Mesodermal cell (in vitro differentiated cells): ENCODE data around the gene CFAP251.
"Not testable (repeated sequence)": the region's sequence is repeated elsewhere in the genome, so short reads cannot be mapped to it uniquely, and the experiment has no call there.

Source experiments
- H3K27ac ChIP-seq: 2 replicates; pipeline ENCODE4 v1.7.0; 2013; ENCODE audit warnings: mild to moderate bottlenecking, low read depth, low read length, moderate library complexity; ENCODE audit not compliant: severe bottlenecking
- H3K36me3 ChIP-seq: 2 replicates; pipeline ENCODE4 v1.7.1; 2013; ENCODE audit warnings: mild to moderate bottlenecking, low read length, moderate library complexity; ENCODE audit not compliant: control insufficient read depth, insufficient read depth
- H3K4me1 ChIP-seq: one replicate; pipeline ENCODE4 v1.7.1; 2013; ENCODE audit warnings: mild to moderate bottlenecking, low read length; ENCODE audit not compliant: insufficient read depth, control insufficient read depth, poor library complexity, severe bottlenecking
- H3K4me3 ChIP-seq: 2 replicates; pipeline ENCODE4 v1.7.0; 2013; ENCODE audit warnings: low read length, control low read depth, mild to moderate bottlenecking; ENCODE audit not compliant: insufficient read depth, poor library complexity, severe bottlenecking; ENCODE audit errors: extremely low read depth
- H3K9me3 ChIP-seq: 2 replicates; pipeline ENCODE4 v1.7.1; 2013; ENCODE audit warnings: mild to moderate bottlenecking, low read length, moderate library complexity; ENCODE audit not compliant: control insufficient read depth
- WGBS, 2 experiments: methylation state at CpG; one replicate each; pipeline ENCODE4 v1.1.5; 2013; ENCODE audit warnings: missing lambda C conversion rate in 2 of 2; ENCODE audit not compliant: insufficient coverage in 2 of 2; 5-methylcytosine and 5-hydroxymethylcytosine counted together

The CFAP251 gene

DNA sequence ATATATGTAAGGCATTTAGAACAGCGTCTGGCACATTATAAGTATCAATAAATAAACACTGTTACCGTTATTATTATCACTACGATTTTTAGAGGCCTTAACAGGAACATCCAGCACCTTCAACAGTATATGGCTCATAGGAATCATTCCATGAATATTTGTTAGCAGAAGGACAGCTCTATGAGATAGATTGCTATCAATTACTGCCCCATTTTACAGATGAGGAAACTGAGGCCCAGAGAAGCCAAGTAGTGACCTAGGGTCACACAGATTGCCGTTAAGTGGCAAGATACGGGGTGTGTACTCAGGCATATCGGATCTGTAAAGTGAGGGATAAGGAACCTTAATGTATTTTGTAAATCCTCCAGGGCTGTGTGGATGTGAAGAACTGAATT is 30.3 kb upstream of the CFAP251 start:
- Histone ChIP-seq H3K4me1 (peaks cover 4% of the 10 kb centered on the region), H3K27ac (no peak overlapping the region), H3K36me3 (peaks cover 8% of the 10 kb centered on the region), H3K4me3 (peak overlapping the region; percentile 78), H3K9me3 (no peaks in the 10 kb centered on the region)
- 66 to 68% methylated on average over 3 of the region's 6 CpGs for WGBS, 2 experiments

DNA sequence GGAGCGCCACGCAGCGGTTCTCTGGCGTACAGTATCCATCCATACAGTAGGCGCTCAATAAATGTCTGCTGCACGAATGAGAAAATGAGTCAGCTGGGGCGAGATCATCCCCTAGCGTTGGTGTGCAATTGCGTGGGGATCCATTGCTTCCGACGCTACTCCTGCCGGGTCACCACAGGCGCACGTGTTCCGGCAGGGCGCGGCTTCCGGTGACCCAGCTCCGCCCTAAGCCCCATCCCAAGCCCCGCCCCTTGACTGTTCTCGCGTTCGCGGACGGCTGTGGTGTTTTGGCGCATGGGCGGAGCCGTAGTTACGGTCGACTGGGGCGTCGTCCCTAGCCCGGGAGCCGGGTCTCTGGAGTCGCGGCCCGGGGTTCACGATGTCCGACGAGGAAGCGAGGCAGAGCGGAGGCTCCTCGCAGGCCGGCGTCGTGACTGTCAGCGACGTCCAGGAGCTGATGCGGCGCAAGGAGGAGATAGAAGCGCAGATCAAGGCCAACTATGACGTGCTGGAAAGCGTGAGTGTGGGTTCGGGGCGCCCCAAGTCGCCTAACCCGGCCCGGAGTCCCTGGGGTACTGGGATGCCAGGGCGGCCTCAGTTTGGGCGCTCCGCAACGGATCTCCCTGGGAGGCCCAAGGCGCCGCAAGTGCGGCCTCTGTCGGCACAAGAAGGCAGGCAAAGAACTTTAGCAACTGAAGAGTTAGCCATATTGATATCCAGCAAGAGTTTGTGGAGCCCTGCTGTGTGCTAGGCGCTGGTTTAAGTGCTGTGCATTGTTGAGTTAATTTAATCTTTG is 29.7 kb upstream of the CFAP251 start, which contains the start of gene PSMD9:
Gene PSMD9, plus strand, starts transcription at position 313 of the 796 bp plus-strand sequence. Its CDS starts 67 bp downstream, at position 380.
- peak within 1 kb of the TSS; percentile 97 for H3K27ac ChIP-seq
- no peaks in the 10 kb centered on the region for H3K9me3 ChIP-seq
- 2 to 3% methylated on average over 63 to 66 of the region's 67 CpGs for WGBS, 2 experiments
- peak within 1 kb of the TSS; percentile 78 for H3K4me3 ChIP-seq
- peaks cover 8% of the 10 kb centered on the region for H3K36me3 ChIP-seq
- peaks cover 5% of the 10 kb centered on the region for H3K4me1 ChIP-seq

DNA sequence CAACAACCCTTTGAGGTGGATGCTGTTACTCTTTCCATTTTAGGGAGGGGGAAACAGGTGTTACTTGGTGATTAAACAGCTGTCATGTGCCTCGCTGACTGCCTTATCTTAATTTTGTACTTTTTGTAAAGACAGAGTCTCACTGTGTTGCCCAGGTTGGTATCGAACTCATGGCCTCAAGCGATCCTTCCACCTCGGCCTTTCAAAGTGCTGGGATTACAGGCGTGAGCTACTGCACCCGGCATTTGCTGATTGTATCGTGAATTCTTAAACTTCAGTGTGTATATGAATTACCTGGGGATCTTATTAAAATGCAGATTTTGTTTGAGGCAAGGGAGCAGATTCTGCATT is 29.1 kb upstream of the CFAP251 start:
- Histone ChIP-seq H3K4me1 (peaks cover 11% of the 10 kb centered on the region), H3K4me3 (peak overlapping the region; percentile 78), H3K27ac (peak overlapping the region; percentile 97), H3K36me3 (peaks cover 9% of the 10 kb centered on the region), H3K9me3 (no peaks in the 10 kb centered on the region)
- 6 to 11% methylated on average over 7 of the region's 7 CpGs for WGBS, 2 experiments

DNA sequence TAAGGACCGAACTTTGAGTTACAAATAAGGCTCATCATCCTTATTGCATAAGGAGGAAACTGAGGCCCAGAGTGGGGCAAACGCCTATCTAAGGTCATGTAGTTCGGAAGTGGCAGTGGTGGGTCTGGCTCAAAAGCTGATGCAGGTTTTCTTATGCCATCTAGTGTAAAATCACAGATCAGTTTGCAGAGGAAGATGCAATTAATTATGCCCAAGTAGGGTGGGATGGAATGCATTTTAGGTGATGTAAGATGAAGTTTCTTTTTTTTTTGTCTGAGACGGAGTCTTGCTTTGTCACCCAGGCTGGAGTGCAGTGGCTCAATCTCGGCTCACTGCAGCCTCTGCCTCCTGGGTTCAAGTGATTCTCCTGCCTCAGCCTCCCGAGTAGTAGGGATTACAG is 28.7 kb upstream of the CFAP251 start:
- not testable (repeated sequence) for H3K9me3 ChIP-seq, H3K27ac ChIP-seq
- Histone ChIP-seq H3K4me1 (peaks cover 15% of the 10 kb centered on the region), H3K36me3 (peaks cover 11% of the 10 kb centered on the region), H3K4me3 (peak overlapping the region; percentile 78)
- WGBS, 2 experiments, result 80 to 89% methylated on average over 6 of the region's 6 CpGs

DNA sequence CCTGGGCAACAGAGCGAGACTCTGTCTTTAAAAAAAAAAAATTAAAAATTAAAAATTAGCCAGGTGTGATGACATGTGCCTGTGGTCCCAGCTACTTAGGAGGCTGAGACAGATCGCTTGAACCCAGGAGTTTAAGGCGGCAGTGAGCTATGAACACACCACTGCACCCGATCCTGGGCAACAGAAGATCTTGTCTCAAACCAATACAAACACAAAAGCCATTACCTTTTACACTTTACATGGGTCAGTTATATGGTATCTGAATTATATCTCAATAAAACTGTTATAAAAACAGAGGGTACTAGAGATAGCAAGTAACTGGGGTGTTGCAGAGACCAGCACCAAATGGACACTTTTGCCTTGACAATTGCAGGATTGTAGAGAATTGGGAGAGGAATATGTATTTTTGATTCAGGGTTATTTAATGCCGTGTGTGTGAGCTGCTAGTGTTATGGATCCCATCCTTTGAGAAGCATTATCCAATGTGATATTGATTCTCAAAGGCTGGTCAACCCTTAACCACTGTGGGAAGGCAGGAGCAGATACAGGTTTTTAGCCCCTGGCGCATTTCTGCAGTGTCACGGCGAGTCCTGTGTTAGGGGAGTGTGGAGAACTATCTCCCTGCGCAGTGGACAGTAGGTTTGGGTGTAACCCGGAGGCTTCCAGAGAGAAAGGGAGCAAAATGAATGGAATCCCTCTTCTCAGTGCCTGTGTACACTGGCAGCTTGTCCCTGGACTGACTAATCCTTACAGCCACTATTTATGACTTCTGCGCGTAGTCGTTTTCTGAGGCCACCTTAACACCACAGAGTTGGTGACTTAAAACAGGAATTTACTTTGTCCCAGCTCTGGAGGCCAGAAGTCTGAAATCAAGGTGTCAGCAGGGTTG is 25.5 kb upstream of the CFAP251 start:
- 90 to 93% methylated on average over 9 to 10 of the region's 13 CpGs for WGBS, 2 experiments
- H3K4me3 ChIP-seq, result no peak overlapping the region
- peaks cover 30% of the 10 kb centered on the region for H3K36me3 ChIP-seq
- no peaks in the 10 kb centered on the region for H3K9me3 ChIP-seq
- peaks cover 15% of the 10 kb centered on the region for H3K4me1 ChIP-seq
- H3K27ac ChIP-seq, result no peak overlapping the region

DNA sequence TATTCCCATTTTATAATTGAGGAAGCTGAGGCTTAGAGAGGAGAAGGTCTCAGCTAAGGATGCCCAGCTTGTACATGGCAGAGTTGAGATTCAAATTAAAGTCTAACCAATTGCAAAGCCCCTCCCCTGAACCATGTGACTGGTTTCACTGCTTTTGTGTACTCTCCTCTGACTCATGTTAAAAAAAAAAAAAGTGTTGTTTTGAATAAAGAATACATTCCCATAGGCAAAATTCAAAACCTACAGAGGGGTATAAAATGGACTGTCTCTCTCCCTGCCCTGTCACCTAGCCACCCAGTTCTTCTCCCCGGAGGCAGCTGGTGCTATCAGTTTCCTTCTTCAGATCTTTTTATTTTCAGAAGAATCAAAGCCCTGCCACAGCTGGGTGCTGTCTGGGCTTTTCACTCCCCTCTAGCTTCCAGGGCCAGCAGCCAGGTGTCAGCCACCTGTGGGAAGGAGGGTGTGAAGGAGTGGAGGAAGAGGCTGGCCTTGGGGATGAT is 24.4 kb upstream of the CFAP251 start:
- WGBS, 2 experiments, result 100% methylated on average over 1 of the region's 1 CpG
- peaks cover 38% of the 10 kb centered on the region for H3K36me3 ChIP-seq
- peaks cover 15% of the 10 kb centered on the region for H3K4me1 ChIP-seq
- H3K4me3 ChIP-seq, result no peak overlapping the region
- peak overlapping the region; percentile 16 for H3K27ac ChIP-seq
- no peaks in the 10 kb centered on the region for H3K9me3 ChIP-seq

DNA sequence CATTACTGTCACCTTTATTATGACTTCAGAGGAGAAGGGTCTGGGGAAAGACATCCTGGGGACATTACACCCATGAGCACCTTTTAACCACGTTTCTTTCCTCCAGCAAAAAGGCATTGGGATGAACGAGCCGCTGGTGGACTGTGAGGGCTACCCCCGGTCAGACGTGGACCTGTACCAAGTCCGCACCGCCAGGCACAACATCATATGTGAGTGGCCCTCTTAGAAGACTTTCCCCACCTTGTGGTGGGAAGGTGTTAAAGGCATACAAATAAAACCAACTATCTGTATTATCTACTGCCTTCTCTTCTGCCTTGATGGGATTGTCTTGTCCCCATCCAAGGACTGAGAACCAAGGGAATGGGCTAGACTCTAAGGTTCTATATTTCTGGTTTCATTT is 23.8 kb upstream of the CFAP251 start:
- Histone ChIP-seq H3K36me3 (peaks cover 44% of the 10 kb centered on the region), H3K4me1 (peaks cover 15% of the 10 kb centered on the region), H3K27ac (no peak overlapping the region), H3K4me3 (no peak overlapping the region), H3K9me3 (no peaks in the 10 kb centered on the region)
- 86% methylated on average over 4 of the region's 7 CpGs; no CpG with 5 or more reads in 1 of the 2 experiments for WGBS, 2 experiments

DNA sequence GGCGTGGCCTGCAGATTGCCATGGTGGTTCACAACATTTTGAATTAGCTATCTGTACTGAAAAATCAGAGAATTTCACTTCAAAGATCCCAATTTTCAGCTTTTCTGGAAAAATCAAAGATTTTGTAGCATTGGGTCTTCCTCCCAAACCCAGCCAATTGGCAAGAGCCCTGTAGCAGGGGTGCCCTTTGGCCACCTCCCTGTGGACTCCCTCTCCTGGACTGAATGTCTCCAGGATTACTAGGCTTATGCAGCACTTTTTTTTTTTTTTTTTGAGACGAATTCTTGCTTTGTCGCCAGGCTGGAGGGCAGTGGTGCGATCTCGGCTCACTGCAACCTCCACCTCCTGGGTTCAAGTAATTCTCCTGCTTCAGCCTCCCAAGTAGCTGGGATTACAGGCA is 20.1 kb upstream of the CFAP251 start:
- 83 to 100% methylated on average over 1 to 4 of the region's 5 CpGs for WGBS, 2 experiments
- no peak overlapping the region for H3K27ac ChIP-seq
- H3K36me3 ChIP-seq, result peaks cover 70% of the 10 kb centered on the region
- H3K4me1 ChIP-seq, result peaks cover 10% of the 10 kb centered on the region
- no peaks in the 10 kb centered on the region for H3K9me3 ChIP-seq
- H3K4me3 ChIP-seq, result no peak overlapping the region

DNA sequence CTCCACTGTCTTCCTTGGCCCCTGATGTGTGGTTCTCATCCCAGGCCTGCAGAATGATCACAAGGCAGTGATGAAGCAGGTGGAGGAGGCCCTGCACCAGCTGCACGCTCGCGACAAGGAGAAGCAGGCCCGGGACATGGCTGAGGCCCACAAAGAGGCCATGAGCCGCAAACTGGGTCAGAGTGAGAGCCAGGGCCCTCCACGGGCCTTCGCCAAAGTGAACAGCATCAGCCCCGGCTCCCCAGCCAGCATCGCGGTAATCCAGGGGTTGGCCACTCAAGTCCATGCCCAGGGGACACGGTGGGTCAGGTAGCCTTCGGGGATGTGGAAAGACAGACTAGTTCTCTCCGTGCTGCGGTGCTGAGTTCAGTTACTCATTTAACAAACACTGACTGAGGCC is 18.8 kb upstream of the CFAP251 start:
- peaks cover under 1% of the 10 kb centered on the region for H3K4me1 ChIP-seq
- 94 to 97% methylated on average over 14 of the region's 14 CpGs for WGBS, 2 experiments
- H3K9me3 ChIP-seq, result no peaks in the 10 kb centered on the region
- peaks cover 75% of the 10 kb centered on the region for H3K36me3 ChIP-seq
- no peak overlapping the region for H3K27ac ChIP-seq
- no peak overlapping the region for H3K4me3 ChIP-seq

DNA sequence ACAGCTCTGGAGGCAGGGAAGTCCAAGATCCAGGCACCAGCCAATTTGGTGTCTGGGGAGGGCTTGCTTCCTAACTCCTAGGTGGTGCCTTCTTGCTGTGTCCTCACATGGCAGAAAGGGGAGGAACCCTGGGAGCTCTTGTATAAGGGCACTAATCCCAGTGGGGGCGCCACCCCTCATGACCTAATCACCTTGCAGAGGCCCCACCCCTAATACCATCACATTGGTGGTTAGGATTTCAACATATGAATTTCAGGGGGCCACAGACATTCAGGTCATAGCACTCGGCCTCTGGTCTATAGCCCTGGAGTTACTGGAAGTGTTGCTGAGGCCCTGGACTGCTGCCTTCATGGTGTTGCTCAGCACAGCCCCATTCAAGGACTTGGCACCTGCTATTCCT is 15.2 kb upstream of the CFAP251 start:
- Histone ChIP-seq H3K9me3 (no peaks in the 10 kb centered on the region), H3K4me1 (no peaks in the 10 kb centered on the region), H3K27ac (no peak overlapping the region), H3K4me3 (no peak overlapping the region), H3K36me3 (peaks cover 67% of the 10 kb centered on the region)
- 67 to 80% methylated on average over 1 of the region's 2 CpGs for WGBS, 2 experiments
